NOMO-1 treated with DMSO at 0.1 percent for 48 hours (cell line): ENCODE data around the gene DHCR24.
A peak's percentile ranks its signal among the peaks of the same experiment; 100 is the strongest.
"Not testable (repeated sequence)": the region's sequence is repeated elsewhere in the genome, so short reads cannot be mapped to it uniquely, and the experiment has no call there.

ENCODE experiments used
- DNase-seq: peaks from one replicate; lab custom pipeline; 2025; ENCODE audit not compliant: unreplicated experiment; lab: John Stamatoyannopoulos, UW

DHCR24 gene

GRCh38 chr1:54888080-54888733 is 1.2 kb upstream of the DHCR24 start:
- DNase-seq: no peak

- peak; percentile 30 for DNase-seq
These were observed 673 bp upstream of the DHCR24 start for GRCh38 chr1:54887665-54888071.

GRCh38 chr1:54885807-54886723 is 930 bp downstream of the DHCR24 start:
- DNase-seq: no peak

GRCh38 chr1:54885237-54885679 is 1.7 kb downstream of the DHCR24 start:
- no peak for DNase-seq

GRCh38 chr1:54884768-54885167 is 2.2 kb downstream of the DHCR24 start:
- DNase-seq: no peak

GRCh38 chr1:54884135-54884586 is 2.8 kb downstream of the DHCR24 start:
- DNase-seq: no peak

- peak; percentile 41 for DNase-seq
These were observed 3.5 kb downstream of the DHCR24 start for GRCh38 chr1:54883349-54884102.

GRCh38 chr1:54882519-54882918 is 4.5 kb downstream of the DHCR24 start:
- no peak for DNase-seq

GRCh38 chr1:54881604-54882003 is 5.4 kb downstream of the DHCR24 start:
- DNase-seq: not testable (repeated sequence)

GRCh38 chr1:54879872-54880271 is 7.1 kb downstream of the DHCR24 start:
- DNase-seq: no peak

- DNase-seq: no peak
These were observed 10.2 kb downstream of the DHCR24 start for GRCh38 chr1:54876814-54877213.

- no peak for DNase-seq
These were observed 12.0 kb downstream of the DHCR24 start for GRCh38 chr1:54875000-54875399.

GRCh38 chr1:54874079-54874830 is 12.7 kb downstream of the DHCR24 start:
- no peak for DNase-seq

GRCh38 chr1:54872036-54872331 is 15.0 kb downstream of the DHCR24 start:
- DNase-seq: no peak

GRCh38 chr1:54871275-54872035 is 15.5 kb downstream of the DHCR24 start:
- DNase-seq: no peak

- DNase-seq: no peak
These were observed 16.1 kb downstream of the DHCR24 start for GRCh38 chr1:54870869-54871268.

- no peak for DNase-seq
These were observed 17.7 kb downstream of the DHCR24 start for GRCh38 chr1:54869173-54869851.

GRCh38 chr1:54867717-54868057 is 19.3 kb downstream of the DHCR24 start:
- no peak for DNase-seq

- DNase-seq: no peak
These were observed 19.9 kb downstream of the DHCR24 start for GRCh38 chr1:54866801-54867716.
